ENCODE measurements around the gene EFNB3. TPM values are rescaled to one million over a fixed set of nuclear protein-coding genes. Genes with fewer than 3 reads are reported as not detected.
A peak's percentile ranks its signal among the peaks of the same experiment; 100 is the strongest.

Gene EFNB3
- total RNA-seq, 1 experiment from 2014 or later: 7.6 TPM

- DNase-seq (ENCODE audit: low spot score): peak; percentile 89
Observed at GRCh38 chr17:7716901-7717755, 12.1 kb downstream of the EFNB3 start, which contains the start of gene DNAH2. Gene DNAH2, plus strand, starts transcription at chr17:7717744. Its CDS starts 1,991 bp downstream, at chr17:7719735.

- DNase-seq (ENCODE audit: low spot score): no peak
Observed at GRCh38 chr17:7717756-7718350, 12.9 kb downstream of the EFNB3 start.

- DNase-seq (ENCODE audit: low spot score): no peak
Observed at GRCh38 chr17:7719661-7720060, 14.7 kb downstream of the EFNB3 start.

- DNase-seq (ENCODE audit: low spot score): no peak
Observed at GRCh38 chr17:7720125-7720524, 15.1 kb downstream of the EFNB3 start.

- DNase-seq (ENCODE audit: low spot score): no peak
Observed at GRCh38 chr17:7721612-7722011, 16.6 kb downstream of the EFNB3 start.

- no peak for DNase-seq (ENCODE audit: low spot score)
Observed at GRCh38 chr17:7727886-7728285, 22.9 kb downstream of the EFNB3 start.

- no peak for DNase-seq (ENCODE audit: low spot score)
Observed at GRCh38 chr17:7729816-7730215, 24.8 kb downstream of the EFNB3 start.

- no peak for DNase-seq (ENCODE audit: low spot score)
Observed at GRCh38 chr17:7732981-7733539, 28.1 kb downstream of the EFNB3 start.

- DNase-seq (ENCODE audit: low spot score): no peak
Observed at GRCh38 chr17:7737601-7738000, 32.6 kb downstream of the EFNB3 start.

- DNase-seq (ENCODE audit: low spot score): no peak
Observed at GRCh38 chr17:7739746-7740145, 34.7 kb downstream of the EFNB3 start.

- DNase-seq (ENCODE audit: low spot score): peak; percentile 29
Observed at GRCh38 chr17:7740481-7741001, 35.5 kb downstream of the EFNB3 start.

- no peak for DNase-seq (ENCODE audit: low spot score)
Observed at GRCh38 chr17:7742729-7743128, 37.7 kb downstream of the EFNB3 start.

GRCh38 chr17:7744416-7744815 is 39.4 kb downstream of the EFNB3 start:
- DNase-seq (ENCODE audit: low spot score): no peak

GRCh38 chr17:7745748-7746470 is 40.9 kb downstream of the EFNB3 start:
- peak; percentile 89 for DNase-seq (ENCODE audit: low spot score)

- DNase-seq (ENCODE audit: low spot score): peak; percentile 71
Observed at GRCh38 chr17:7747635-7748071, 42.7 kb downstream of the EFNB3 start.

- no peak for DNase-seq (ENCODE audit: low spot score)
Observed at GRCh38 chr17:7748076-7748775, 43.2 kb downstream of the EFNB3 start.

GRCh38 chr17:7750321-7750821 is 45.4 kb downstream of the EFNB3 start:
- peak; percentile 93 for DNase-seq (ENCODE audit: low spot score)

- no peak for DNase-seq (ENCODE audit: low spot score)
Observed at GRCh38 chr17:7754656-7755055, 49.7 kb downstream of the EFNB3 start.

GRCh38 chr17:7755095-7755890 is 50.3 kb downstream of the EFNB3 start:
- DNase-seq (ENCODE audit: low spot score): peak; percentile 47

- no peak for DNase-seq (ENCODE audit: low spot score)
Observed at GRCh38 chr17:7756968-7757367, 52.0 kb downstream of the EFNB3 start.

Measured in A172 (cell line).